A549 (cell line): Measurements from ENCODE around the gene RTCB.

Experiments
- BHLHE40 ChIP-seq: IDR thresholded peaks from 2 replicates; pipeline ENCODE4 v1.6.1; 2012; ENCODE audit warnings: low read depth, low read length, inconsistent platforms
- CBX8 ChIP-seq: fragments of 200-600 bp; sonication (generic); IDR thresholded peaks from 2 replicates; pipeline ENCODE4 v1.6.1; 2016
- CHD2 ChIP-seq: fragments of 150-350 bp; IDR thresholded peaks from 2 replicates; pipeline ENCODE4 v1.6.1; 2014; ENCODE audit warnings: low read length; ENCODE audit not compliant: partially characterized antibody
- MAFK ChIP-seq: fragments of 450-650 bp; IDR thresholded peaks from 2 replicates; pipeline ENCODE4 v1.6.1; 2014; ENCODE audit not compliant: partially characterized antibody
- NR3C1 ChIP-seq: fragments of >200 bp; sonication (Bioruptor Twin); formaldehyde crosslinking; IDR thresholded peaks from 3 replicates; pipeline ENCODE4 v1.6.1; 2017
- PHF8 ChIP-seq: fragments of 200-600 bp; sonication (generic); IDR thresholded peaks from 2 replicates; pipeline ENCODE4 v1.6.1; 2016; ENCODE audit warnings: low read depth, mild to moderate bottlenecking, antibody characterized with exemption, moderate library complexity, borderline replicate concordance
- POLR2A ChIP-seq: IDR thresholded peaks from 2 replicates; pipeline ENCODE4 v1.6.1; 2012; ENCODE audit warnings: mild to moderate bottlenecking, low read length
- RAD21 ChIP-seq, 2 experiments: fragments of >200 bp in 1 of 2; sonication (Bioruptor Twin) in 1 of 2; formaldehyde crosslinking in 1 of 2; IDR thresholded peaks in 1 of 2; conservative IDR thresholded peaks in 1 of 2; 2 replicates in 1 of 2; 3 replicates in 1 of 2; pipeline ENCODE4 v1.6.1; 2012 to 2018; ENCODE audit warnings: inconsistent platforms in 1 of 2
- RNF2 ChIP-seq: fragments of 200-600 bp; sonication (generic); IDR thresholded peaks from 2 replicates; pipeline ENCODE4 v1.6.1; 2016; ENCODE audit warnings: low read depth, mild to moderate bottlenecking, antibody characterized with exemption, moderate library complexity, borderline replicate concordance
- TF ChIP-seq, protein P1 (sequence below): fragments of >200 bp; sonication (Bioruptor Twin); formaldehyde crosslinking; IDR thresholded peaks from 3 replicates; pipeline ENCODE4 v1.5.1; 2016

GRCh38 chr22:32353292-32353691 is 58.8 kb downstream of the RTCB start:
- TF ChIP-seq RNF2 (no peak), CHD2 (no peak), CBX8 (no peak), BHLHE40 (no peak), PHF8 (no peak), RAD21 (conservative IDR thresholded peaks at IDR 0.05 in 1 of 2, IDR thresholded peaks at IDR 0.05 in 1 of 2) (no peak), NR3C1 (no peak), POLR2A (no peak), MAFK (no peak)
- TF ChIP-seq, protein P1, sequence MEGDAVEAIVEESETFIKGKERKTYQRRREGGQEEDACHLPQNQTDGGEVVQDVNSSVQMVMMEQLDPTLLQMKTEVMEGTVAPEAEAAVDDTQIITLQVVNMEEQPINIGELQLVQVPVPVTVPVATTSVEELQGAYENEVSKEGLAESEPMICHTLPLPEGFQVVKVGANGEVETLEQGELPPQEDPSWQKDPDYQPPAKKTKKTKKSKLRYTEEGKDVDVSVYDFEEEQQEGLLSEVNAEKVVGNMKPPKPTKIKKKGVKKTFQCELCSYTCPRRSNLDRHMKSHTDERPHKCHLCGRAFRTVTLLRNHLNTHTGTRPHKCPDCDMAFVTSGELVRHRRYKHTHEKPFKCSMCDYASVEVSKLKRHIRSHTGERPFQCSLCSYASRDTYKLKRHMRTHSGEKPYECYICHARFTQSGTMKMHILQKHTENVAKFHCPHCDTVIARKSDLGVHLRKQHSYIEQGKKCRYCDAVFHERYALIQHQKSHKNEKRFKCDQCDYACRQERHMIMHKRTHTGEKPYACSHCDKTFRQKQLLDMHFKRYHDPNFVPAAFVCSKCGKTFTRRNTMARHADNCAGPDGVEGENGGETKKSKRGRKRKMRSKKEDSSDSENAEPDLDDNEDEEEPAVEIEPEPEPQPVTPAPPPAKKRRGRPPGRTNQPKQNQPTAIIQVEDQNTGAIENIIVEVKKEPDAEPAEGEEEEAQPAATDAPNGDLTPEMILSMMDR = no peak
